Hematopoietic multipotent progenitor cell treated with erythropoietin and hydrocortisone succinate and interleukin-3 and kit ligand, for 4 days (in vitro differentiated cells): ENCODE measurements around the gene OLFM1.
"Not testable (repeated sequence)": the region's sequence is repeated elsewhere in the genome, so short reads cannot be mapped to it uniquely, and the experiment has no call there.

Source experiments
- DNase-seq: peaks from one replicate; pipeline ENCODE4 v3.0.0-alpha.2; 2015

OLFM1 gene

DNA sequence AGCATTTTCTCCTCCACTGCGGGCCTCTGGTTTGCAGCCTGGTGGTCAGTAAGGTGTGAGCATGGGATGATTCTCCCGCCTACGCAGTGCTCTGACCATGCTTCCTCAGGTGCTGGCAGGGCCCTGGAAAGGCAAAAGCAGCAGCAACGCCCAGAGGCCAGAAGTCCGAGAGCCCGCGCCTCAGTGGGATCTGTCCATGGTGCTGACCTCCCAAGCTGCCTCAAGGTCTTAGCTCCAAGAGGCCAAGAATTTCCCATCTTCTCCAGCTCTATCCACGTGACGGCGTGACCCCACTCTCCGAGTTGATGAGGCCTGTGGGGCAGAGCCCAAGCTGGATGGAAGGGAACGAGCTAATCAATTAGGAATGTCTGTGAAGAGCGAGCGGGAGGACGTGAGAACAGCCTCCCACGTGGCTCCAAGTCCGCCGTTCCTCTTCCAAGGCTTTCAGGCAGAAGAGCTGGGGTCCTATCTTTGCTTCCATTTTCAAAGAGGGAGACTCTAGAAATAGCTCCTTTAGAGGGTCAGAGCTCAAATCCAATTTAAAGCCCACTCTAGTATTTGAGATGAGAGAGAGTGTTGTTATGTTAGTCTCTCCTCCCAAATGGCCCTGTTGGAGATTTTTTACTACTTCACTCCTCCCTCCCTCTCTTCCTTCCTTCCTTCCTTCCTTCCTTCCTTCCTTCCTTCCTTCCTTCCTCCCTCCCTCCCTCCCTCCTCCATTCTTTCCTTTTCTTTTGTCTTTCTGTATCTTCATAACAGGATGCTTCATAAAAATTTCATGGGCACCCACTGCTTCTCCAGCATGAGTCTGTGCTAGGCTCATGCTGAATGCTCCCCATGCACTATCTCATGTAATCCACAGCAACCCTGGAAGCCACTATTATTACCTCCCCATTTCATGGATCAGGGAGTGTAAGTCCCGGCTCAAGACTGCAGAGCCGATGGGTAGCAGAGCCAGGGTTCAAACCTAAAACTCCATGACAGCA lies 69.3 kb downstream of the OLFM1 start:
- peak; percentile 65 for DNase-seq

DNA sequence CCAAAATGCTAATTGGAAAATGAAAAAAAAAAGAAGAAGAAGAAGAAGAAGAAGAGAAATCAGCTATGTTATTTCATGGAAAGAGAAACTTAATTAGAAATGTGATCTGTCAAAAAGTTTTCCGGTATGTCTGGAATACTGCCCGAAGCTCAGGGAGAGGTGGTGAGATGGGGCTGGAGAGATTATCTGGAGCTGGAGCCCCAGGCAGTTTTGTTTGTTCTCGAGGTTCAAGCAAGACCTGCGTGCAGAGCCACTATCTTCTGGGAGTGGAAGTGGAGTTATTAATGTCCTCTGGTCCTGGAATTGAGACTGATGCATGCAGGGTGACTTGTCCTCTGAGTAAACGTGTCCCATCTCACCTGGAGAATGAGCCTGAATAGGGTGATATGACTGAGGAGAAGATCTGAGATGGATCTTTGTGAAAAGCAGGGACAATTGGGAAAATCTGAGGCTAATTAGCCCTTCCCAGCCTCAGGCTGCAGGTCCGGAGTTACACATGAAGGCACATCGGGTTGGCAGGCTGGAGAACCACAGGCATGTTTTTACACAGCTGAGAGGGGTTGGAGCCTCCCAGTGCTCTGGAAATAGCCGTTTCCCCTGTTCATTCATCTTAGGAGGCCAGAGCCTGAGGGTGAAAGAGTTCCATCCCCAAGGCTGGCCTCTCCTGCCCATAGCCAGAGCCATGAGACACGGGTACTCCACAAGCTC lies 70.5 kb downstream of the OLFM1 start:
- DNase-seq = no peak

GRCh38 chr9:135158564-135158937 lies 71.1 kb downstream of the OLFM1 start:
- no peak for DNase-seq

DNA sequence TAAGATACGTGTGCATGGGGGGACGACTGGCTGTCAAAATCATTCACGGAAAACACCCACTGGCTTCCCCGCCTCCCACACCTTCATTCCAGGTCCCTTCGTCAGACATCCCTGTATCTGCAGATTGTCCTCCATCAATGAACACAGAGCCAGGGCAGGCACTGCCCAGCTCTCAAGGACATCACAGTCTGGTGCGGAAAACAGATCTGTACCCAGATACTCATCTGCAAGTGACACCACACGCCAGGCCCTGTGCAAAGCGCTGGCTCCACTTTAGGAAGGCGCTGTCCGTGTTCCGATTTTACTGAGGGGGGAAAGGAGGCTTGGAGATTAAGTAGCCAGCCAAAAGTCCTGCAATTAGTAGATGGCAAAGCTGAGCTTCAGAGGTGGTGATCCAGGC lies 72.3 kb downstream of the OLFM1 start:
- no peak for DNase-seq

GRCh38 chr9:135160862-135161261 lies 73.4 kb downstream of the OLFM1 start:
- no peak for DNase-seq

- not testable (repeated sequence) for DNase-seq
Measured at GRCh38 chr9:135162599-135162998, 75.1 kb downstream of the OLFM1 start.

- no peak for DNase-seq
Measured at GRCh38 chr9:135163023-135163780, 75.7 kb downstream of the OLFM1 start.

DNA sequence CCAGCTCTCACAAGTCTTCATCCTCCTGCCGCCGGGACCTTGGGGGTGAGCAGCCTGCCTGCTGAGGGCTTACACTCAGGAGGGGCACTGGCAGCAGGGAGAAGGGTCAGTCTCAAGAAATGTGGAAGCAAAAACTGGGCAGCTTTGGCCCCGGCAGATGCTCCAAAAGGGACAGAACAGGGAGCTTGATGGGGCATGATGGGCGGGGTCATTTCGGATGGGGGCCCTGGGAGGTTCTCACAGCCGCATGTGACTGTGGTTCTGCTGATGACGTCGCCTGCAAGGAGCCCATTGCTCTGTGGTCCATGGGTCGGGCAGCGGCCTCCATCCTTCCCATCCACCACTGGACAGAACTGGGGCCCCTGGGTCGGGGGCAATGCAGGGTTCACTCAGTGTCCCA lies 76.6 kb downstream of the OLFM1 start:
- no peak for DNase-seq

DNA sequence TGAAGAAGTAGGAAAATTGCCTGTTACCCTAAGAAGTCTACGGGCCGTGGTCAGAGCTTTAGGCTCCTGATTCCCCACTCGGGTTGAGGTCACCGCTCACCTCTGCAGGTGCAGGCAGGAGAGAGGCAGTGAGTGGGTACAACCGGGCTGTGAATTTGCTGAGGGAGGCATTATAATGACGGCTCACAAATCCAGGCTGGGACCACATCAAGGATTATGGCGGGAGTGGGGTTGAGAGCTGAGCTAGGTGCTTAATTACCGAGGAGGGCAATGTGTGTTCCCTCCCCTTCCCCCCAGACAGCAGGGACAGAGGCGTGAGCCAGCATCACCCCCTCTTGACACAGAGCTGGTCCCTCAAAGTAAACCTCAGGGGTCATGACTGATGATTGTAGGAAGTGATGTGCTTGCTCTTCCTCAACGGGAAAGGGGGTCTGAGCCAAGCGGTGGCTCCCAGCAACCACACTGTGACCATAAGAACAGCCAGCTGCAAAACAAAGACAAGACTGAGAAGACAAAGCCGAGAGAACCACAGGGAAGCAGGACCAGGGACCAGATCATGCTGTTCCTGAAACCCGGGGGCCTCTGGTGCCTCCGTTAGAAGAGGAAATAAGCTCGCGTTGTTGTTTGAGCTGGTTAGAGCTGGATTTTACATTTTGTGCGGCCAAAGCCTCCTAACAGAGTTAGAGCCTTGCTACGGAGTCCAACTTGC lies 77.7 kb downstream of the OLFM1 start:
- no peak for DNase-seq

GRCh38 chr9:135165756-135166519 lies 78.5 kb downstream of the OLFM1 start:
- no peak for DNase-seq

- no peak for DNase-seq
Measured at GRCh38 chr9:135166565-135166964, 79.1 kb downstream of the OLFM1 start.

DNA sequence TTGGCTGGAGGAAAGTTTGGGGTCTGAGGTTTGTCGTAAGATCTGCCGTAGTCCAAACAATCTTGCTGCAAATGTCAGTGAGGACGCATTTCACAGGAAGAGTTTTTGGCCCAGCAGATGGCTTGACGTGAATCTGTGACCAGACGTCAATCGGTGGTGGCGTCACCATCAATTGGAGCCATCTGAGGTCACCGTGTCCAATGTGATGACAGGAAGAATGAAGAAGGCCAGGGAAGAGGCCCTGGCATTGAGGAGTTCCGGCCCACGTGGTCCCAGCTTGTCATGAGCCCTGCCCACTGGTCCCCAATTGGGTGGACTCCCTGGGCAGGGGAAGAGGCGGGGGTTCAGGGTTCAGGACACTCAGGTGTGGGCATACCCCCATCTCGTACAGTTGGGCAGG lies 79.9 kb downstream of the OLFM1 start:
- no peak for DNase-seq

GRCh38 chr9:135167849-135168655 lies 80.6 kb downstream of the OLFM1 start:
- no peak for DNase-seq

- DNase-seq = no peak
Measured at GRCh38 chr9:135169709-135170226, 82.3 kb downstream of the OLFM1 start.

GRCh38 chr9:135170535-135170934 lies 83.1 kb downstream of the OLFM1 start:
- DNase-seq = no peak
